ENCODE data around the gene DCTN4.

The DCTN4 gene

GRCh38 chr5:150662731-150663516, 95.9 kb downstream of the DCTN4 start:
- H3K4me3 ChIP-seq (ENCODE audit: control insufficient read depth, low read depth, low read length), result no peak overlapping the region
- TF ChIP-seq CTCF (IDR thresholded peaks at IDR 0.05; ENCODE audit: control insufficient read depth, insufficient read depth, low read depth, low read length, missing control alignments), result no peak
- DNase-seq (ENCODE audit: low read depth), result no peak

- no peak for DNase-seq (ENCODE audit: low read depth)
- no peak for TF ChIP-seq CTCF (IDR thresholded peaks at IDR 0.05; ENCODE audit: control insufficient read depth, insufficient read depth, low read depth, low read length, missing control alignments)
- no peak overlapping the region for H3K4me3 ChIP-seq (ENCODE audit: control insufficient read depth, low read depth, low read length)
Observed at GRCh38 chr5:150661821-150662596, 96.8 kb downstream of the DCTN4 start.

GRCh38 chr5:150661086-150661485, 97.7 kb downstream of the DCTN4 start, which contains the start of gene MYOZ3:
Gene MYOZ3 (plus strand): TSS chr5:150661251. CDS start chr5:150662942, 1,691 bp downstream.
- no peak for TF ChIP-seq CTCF (IDR thresholded peaks at IDR 0.05; ENCODE audit: control insufficient read depth, insufficient read depth, low read depth, low read length, missing control alignments)
- H3K4me3 ChIP-seq (ENCODE audit: control insufficient read depth, low read depth, low read length), result no peak within 1 kb of the TSS

GRCh38 chr5:150660108-150660831, 98.5 kb downstream of the DCTN4 start:
- H3K4me3 ChIP-seq (ENCODE audit: control insufficient read depth, low read depth, low read length), result no peak overlapping the region
- DNase-seq (ENCODE audit: low read depth), result no peak
- no peak for TF ChIP-seq CTCF (IDR thresholded peaks at IDR 0.05; ENCODE audit: control insufficient read depth, insufficient read depth, low read depth, low read length, missing control alignments)

More at GRCh38 chr5:150661086-150661485, 97.7 kb downstream of the DCTN4 start, which contains the start of gene MYOZ3:
- DNase-seq (ENCODE audit: low read depth), result no peak

- DNase-seq (ENCODE audit: low read depth), result no peak
- TF ChIP-seq CTCF (IDR thresholded peaks at IDR 0.05; ENCODE audit: control insufficient read depth, insufficient read depth, low read depth, low read length, missing control alignments), result no peak
- no peak overlapping the region for H3K4me3 ChIP-seq (ENCODE audit: control insufficient read depth, low read depth, low read length)
Observed at GRCh38 chr5:150659360-150660107, 99.3 kb downstream of the DCTN4 start.
